Fibroblast of villous mesenchyme (primary cell): ENCODE results near the gene SCP2D1. TPM values are rescaled to one million over a fixed set of nuclear protein-coding genes. Genes with fewer than 3 reads are reported as not detected.

Experiments
- DNase-seq: peaks from one replicate; pipeline ENCODE4 v3.0.0-alpha.2; 2010; ENCODE audit warnings: low read depth
- H3K4me3 ChIP-seq: 2 replicates; pipeline ENCODE4 v1.5.1; 2011; ENCODE audit warnings: low read depth, mild to moderate bottlenecking, low read length
- total RNA-seq: library from RNA; depleted of rRNA; stranded (reverse); fragments of >200 nt; gene quantifications from 2 replicates; pipeline ENCODE4 v1.2.3, GENCODE V29; 2012
- TF ChIP-seq, protein P1 (sequence below): IDR thresholded peaks from 2 replicates; pipeline ENCODE4 v1.5.1; 2012; ENCODE audit warnings: low read depth, mild to moderate bottlenecking, low read length; ENCODE audit not compliant: insufficient read depth

The SCP2D1 gene
- total RNA-seq, 1 donor: not detected

- TF ChIP-seq, protein P1, sequence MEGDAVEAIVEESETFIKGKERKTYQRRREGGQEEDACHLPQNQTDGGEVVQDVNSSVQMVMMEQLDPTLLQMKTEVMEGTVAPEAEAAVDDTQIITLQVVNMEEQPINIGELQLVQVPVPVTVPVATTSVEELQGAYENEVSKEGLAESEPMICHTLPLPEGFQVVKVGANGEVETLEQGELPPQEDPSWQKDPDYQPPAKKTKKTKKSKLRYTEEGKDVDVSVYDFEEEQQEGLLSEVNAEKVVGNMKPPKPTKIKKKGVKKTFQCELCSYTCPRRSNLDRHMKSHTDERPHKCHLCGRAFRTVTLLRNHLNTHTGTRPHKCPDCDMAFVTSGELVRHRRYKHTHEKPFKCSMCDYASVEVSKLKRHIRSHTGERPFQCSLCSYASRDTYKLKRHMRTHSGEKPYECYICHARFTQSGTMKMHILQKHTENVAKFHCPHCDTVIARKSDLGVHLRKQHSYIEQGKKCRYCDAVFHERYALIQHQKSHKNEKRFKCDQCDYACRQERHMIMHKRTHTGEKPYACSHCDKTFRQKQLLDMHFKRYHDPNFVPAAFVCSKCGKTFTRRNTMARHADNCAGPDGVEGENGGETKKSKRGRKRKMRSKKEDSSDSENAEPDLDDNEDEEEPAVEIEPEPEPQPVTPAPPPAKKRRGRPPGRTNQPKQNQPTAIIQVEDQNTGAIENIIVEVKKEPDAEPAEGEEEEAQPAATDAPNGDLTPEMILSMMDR: no peak
- DNase-seq: no peak
Observed at GRCh38 chr20:18811186-18811585, 2.4 kb upstream of the SCP2D1 start.

GRCh38 chr20:18811904-18812303, 1.7 kb upstream of the SCP2D1 start:
- TF ChIP-seq, protein P1: no peak

More at GRCh38 chr20:18811186-18811585, 2.4 kb upstream of the SCP2D1 start:
- no peak overlapping the region for H3K4me3 ChIP-seq

DNA sequence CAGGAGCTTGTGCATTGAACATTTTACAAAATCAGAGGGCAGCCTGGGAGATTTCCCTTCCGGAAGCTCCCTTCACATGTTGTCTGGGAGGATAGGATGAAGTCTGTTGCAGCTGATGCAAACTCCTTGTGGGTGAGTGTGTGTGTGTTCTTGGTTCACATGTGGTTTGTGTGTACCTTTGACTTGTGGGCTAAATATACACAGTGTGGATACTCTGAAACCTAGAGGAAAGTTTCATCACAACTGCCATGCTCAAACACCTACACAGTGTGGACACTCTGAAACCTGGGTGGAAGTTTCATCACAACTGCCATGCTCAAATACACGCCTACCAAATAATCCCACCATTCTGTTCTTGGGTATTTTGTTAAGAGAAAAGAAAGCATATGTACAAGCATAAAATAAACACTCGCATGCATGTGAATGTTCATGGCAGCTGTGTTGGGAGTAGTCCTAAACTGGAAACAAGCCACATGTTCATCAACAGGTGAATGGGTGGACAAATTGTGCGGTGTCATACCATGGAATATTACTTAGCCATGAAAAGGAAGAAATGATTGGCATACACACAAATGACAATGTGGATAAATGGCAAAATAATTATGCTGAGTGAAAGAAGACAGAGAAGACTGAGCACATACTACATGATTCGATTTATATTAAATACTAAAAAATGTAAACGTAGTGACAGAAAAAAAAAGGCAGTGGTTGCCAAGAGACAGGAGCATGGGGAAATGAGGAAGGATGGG, 1.8 kb downstream of the SCP2D1 start:
- DNase-seq: no peak
- H3K4me3 ChIP-seq: no peak overlapping the region
- TF ChIP-seq, protein P1: no peak

More at GRCh38 chr20:18811904-18812303, 1.7 kb upstream of the SCP2D1 start:
- no peak overlapping the region for H3K4me3 ChIP-seq
- DNase-seq: no peak

DNA sequence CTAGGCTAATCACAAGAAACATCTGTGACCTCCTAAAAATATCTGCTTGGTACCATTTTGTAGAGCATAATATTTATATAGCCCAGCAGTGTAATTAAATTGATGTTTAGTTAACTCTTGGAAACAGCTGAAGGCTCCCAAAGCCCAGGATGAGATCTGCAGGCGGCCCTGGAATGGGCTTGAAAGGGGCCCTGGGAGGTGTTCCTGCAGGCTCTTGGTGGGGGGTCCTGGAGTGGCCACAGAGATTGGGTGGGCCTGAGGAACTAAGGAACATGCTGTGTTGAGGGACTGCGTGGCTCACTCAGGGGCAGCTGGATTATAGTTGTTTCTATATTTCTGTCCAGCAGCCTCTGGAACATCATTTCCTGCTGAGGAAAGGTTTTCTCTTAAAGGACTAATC, 9.2 kb downstream of the SCP2D1 start:
- TF ChIP-seq, protein P1: no peak
- no peak overlapping the region for H3K4me3 ChIP-seq
- DNase-seq: no peak

- no peak overlapping the region for H3K4me3 ChIP-seq
- DNase-seq: peak; percentile 23
- TF ChIP-seq, protein P1: no peak
Observed at GRCh38 chr20:18831830-18832499, 18.4 kb downstream of the SCP2D1 start.

GRCh38 chr20:18832546-18833200, 19.1 kb downstream of the SCP2D1 start:
- TF ChIP-seq, protein P1: no peak
- no peak overlapping the region for H3K4me3 ChIP-seq
- DNase-seq: no peak
